B cell (primary cell): ENCODE measurements around the gene STIL. TPM values are rescaled to one million over a fixed set of nuclear protein-coding genes. Genes with fewer than 3 reads are reported as not detected.

ENCODE experiments used
- ATAC-seq: fragments of 200-7000 bp; cut with Tn5 transposase; one replicate; pipeline ENCODE4 v1.10.0; 2021; ENCODE audit warnings: low read depth, mild to moderate bottlenecking, moderate number of reproducible peaks, moderate library complexity
- CTCF ChIA-PET: fragments of 350-600 bp; sonication (Branson Sonifier 250); formaldehyde crosslinking; loops from one replicate; lab custom pipeline; 2021; ENCODE audit warnings: antibody characterized with exemption, inconsistent platforms; lab: Charles Lee
- POLR2A ChIA-PET: fragments of 350-600 bp; sonication (Branson Sonifier 250); formaldehyde crosslinking; loops from one replicate; lab custom pipeline; 2021; ENCODE audit warnings: antibody characterized with exemption; lab: Charles Lee
- DNase-seq: peaks from one replicate; pipeline ENCODE4 v3.0.0; 2013
- H2AFZ ChIP-seq: 2 replicates; pipeline ENCODE4 v1.6.1; 2012; ENCODE audit warnings: mild to moderate bottlenecking, low read depth, low read length; ENCODE audit not compliant: insufficient read depth, poor library complexity, severe bottlenecking
- H3K27ac ChIP-seq, 2 donors: 1 replicate in 1 of 2; 2 replicates in 1 of 2; pipeline ENCODE4 v1.5.1; 2012 to 2013; ENCODE audit warnings: low read length in 2 of 2, mild to moderate bottlenecking in 2 of 2, moderate library complexity in 1 of 2
- H3K27me3 ChIP-seq, 4 experiments: fragments of 200-600 bp in 1 of 4; sonication (generic) in 1 of 4; replicated peaks in 1 of 4; 1 replicate in 2 of 4; 2 replicates in 2 of 4; pipeline versions ENCODE4 v1.6.1 to v1.7.0; 2013 to 2016; ENCODE audit warnings: low read length in 3 of 4, mild to moderate bottlenecking in 2 of 4, mixed read lengths in 1 of 4, moderate library complexity in 1 of 4; ENCODE audit not compliant: insufficient read depth in 4 of 4, control insufficient read depth in 3 of 4; ENCODE audit errors: control extremely low read depth in 1 of 4
- H3K36me3 ChIP-seq, 2 experiments: replicated peaks in 1 of 2; 1 replicate in 1 of 2; 2 replicates in 1 of 2; pipeline versions ENCODE4 v1.6.1 to v1.7.1; 2013; ENCODE audit warnings: low read length in 1 of 2; ENCODE audit not compliant: insufficient read depth in 2 of 2, control insufficient read depth in 1 of 2; ENCODE audit errors: control extremely low read depth in 1 of 2, extremely low read depth in 1 of 2
- H3K4me1 ChIP-seq, 2 donors: fragments of 200-600 bp in 1 of 2; sonication (generic) in 1 of 2; 1 replicate in 1 of 2; 2 replicates in 1 of 2; pipeline versions ENCODE4 v1.5.1 to v1.6.1; 2013 to 2017; ENCODE audit warnings: low read length in 2 of 2; ENCODE audit not compliant: control insufficient read depth in 2 of 2, insufficient read depth in 2 of 2
- H3K4me2 ChIP-seq: replicated peaks from 2 replicates; pipeline ENCODE3; 2012; ENCODE audit warnings: mild to moderate bottlenecking, low read depth, low read length; ENCODE audit not compliant: poor library complexity, severe bottlenecking
- H3K4me3 ChIP-seq, 5 experiments: fragments of 200-600 bp in 1 of 5; sonication (generic) in 1 of 5; 1 replicate in 3 of 5; 2 replicates in 2 of 5; pipeline versions ENCODE4 v1.5.1 to v1.7.0; 2011 to 2016; ENCODE audit warnings: low read length in 4 of 5, mild to moderate bottlenecking in 4 of 5, low read depth in 2 of 5, control low read depth in 1 of 5, moderate library complexity in 1 of 5; ENCODE audit not compliant: insufficient read depth in 1 of 5; ENCODE audit errors: control extremely low read depth in 1 of 5, extremely low read depth in 1 of 5
- H3K79me2 ChIP-seq: fragments of 200-600 bp; sonication (generic); one replicate; pipeline ENCODE4 v1.6.0; 2016; ENCODE audit warnings: low read length; ENCODE audit not compliant: control insufficient read depth, insufficient read depth
- H3K9ac ChIP-seq: fragments of 200-600 bp; sonication (generic); 2 replicates; pipeline ENCODE4 v1.6.1; 2017; ENCODE audit warnings: mild to moderate bottlenecking, low read length, moderate library complexity
- H3K9me3 ChIP-seq, 3 donors: one replicate each; pipeline versions ENCODE4 v1.6.1 to v1.7.1; 2013; ENCODE audit warnings: low read length in 2 of 3; ENCODE audit not compliant: control insufficient read depth in 2 of 3, insufficient read depth in 1 of 3; ENCODE audit errors: control extremely low read depth in 1 of 3
- H4K20me1 ChIP-seq: 2 replicates; pipeline ENCODE4 v1.6.0; 2012; ENCODE audit warnings: mild to moderate bottlenecking, low read length; ENCODE audit not compliant: insufficient read depth, control insufficient read depth, poor library complexity, severe bottlenecking
- H3K27ac Mint-ChIP-seq: one replicate; pipeline ENCODE4 v1.8.0; 2021; ENCODE audit warnings: mixed read lengths
- H3K27me3 Mint-ChIP-seq: one replicate; pipeline ENCODE4 v1.8.0; 2021; ENCODE audit warnings: mixed read lengths
- H3K4me1 Mint-ChIP-seq: one replicate; pipeline ENCODE4 v1.8.0; 2021; ENCODE audit warnings: mixed read lengths
- H3K4me3 Mint-ChIP-seq: one replicate; pipeline ENCODE4 v1.8.0; 2021; ENCODE audit warnings: mixed read lengths
- H3K9me3 Mint-ChIP-seq: one replicate; pipeline ENCODE4 v1.8.0; 2022; ENCODE audit warnings: mixed read lengths; ENCODE audit not compliant: insufficient read depth
- EZH2 ChIP-seq: IDR thresholded peaks from 2 replicates; pipeline ENCODE4 v1.6.1; 2012; ENCODE audit warnings: borderline replicate concordance, low read depth, mild to moderate bottlenecking, moderate library complexity, low read length; ENCODE audit not compliant: insufficient read depth, poor library complexity, severe bottlenecking
- WGBS: methylation state at CpG from one replicate; pipeline ENCODE4 v1.1.5; 2013; ENCODE audit warnings: missing lambda C conversion rate; ENCODE audit not compliant: insufficient coverage; 5-methylcytosine and 5-hydroxymethylcytosine counted together
- intact Hi-C: fragments of 100-400 bp; cut with micrococcal nuclease; formaldehyde crosslinking; loops from one replicate; pipeline ENCODE4 v1.10.0; 2022
- polyA plus RNA-seq: library from polyadenylated mRNA; depleted of rRNA; stranded (reverse); fragments of >200 nt; gene quantifications from 2 replicates; pipeline ENCODE4 v1.2.3, GENCODE V29; 2012
- total RNA-seq, 2 donors: library from RNA; stranded (reverse); fragments of 120-200 nt in 1 of 2; gene quantifications; 1 replicate in 1 of 2; 2 replicates in 1 of 2; pipeline versions ENCODE4 v1.2.3 to v1.2.4, GENCODE V29; 2013 to 2022
- TF ChIP-seq, protein P1 (sequence below): fragments of 200-600 bp; IDR thresholded peaks from one replicate; pipeline ENCODE4 v1.8.0; 2022; ENCODE audit warnings: antibody characterized with exemption, mild to moderate bottlenecking

STIL gene
- total and polyA plus RNA-seq, 2 donors (not counting 1 experiment from before 2014, with no cell fraction given) = 0.79 to 1.8 TPM

- Histone ChIP-seq H3K4me1 (no peaks in the 10 kb centered on the region), H3K27ac (no peak overlapping the region), H4K20me1 (no peaks in the 10 kb centered on the region), H2AFZ (no peak overlapping the region), H3K9ac (no peak overlapping the region), H3K79me2 (no peaks in the 10 kb centered on the region), H3K36me3 (no peaks in the 10 kb centered on the region), H3K4me3 (no peak overlapping the region), H3K9me3 (no peaks in the 10 kb centered on the region), H3K4me2 (no peak overlapping the region), H3K27me3 (peaks cover 0 to 5% (median 0%) of the 10 kb centered on the region in 4 experiments)
- ChIA-PET POLR2A (no interaction called here), CTCF (interaction anchor here (0.7 kb wide), 1 partner anchor 33 kb away, joined by 3 read pairs; no protein-coding TSS in a partner anchor)
- Mint-ChIP-seq H3K4me3 (no peak overlapping the region), H3K27me3 (peaks cover 26% of the 10 kb centered on the region), H3K9me3 (no peaks in the 10 kb centered on the region), H3K4me1 (no peaks in the 10 kb centered on the region), H3K27ac (no peak overlapping the region)
- ATAC-seq = no peak
- no peak for DNase-seq
- TF ChIP-seq EZH2 = no peak
- TF ChIP-seq, protein P1, sequence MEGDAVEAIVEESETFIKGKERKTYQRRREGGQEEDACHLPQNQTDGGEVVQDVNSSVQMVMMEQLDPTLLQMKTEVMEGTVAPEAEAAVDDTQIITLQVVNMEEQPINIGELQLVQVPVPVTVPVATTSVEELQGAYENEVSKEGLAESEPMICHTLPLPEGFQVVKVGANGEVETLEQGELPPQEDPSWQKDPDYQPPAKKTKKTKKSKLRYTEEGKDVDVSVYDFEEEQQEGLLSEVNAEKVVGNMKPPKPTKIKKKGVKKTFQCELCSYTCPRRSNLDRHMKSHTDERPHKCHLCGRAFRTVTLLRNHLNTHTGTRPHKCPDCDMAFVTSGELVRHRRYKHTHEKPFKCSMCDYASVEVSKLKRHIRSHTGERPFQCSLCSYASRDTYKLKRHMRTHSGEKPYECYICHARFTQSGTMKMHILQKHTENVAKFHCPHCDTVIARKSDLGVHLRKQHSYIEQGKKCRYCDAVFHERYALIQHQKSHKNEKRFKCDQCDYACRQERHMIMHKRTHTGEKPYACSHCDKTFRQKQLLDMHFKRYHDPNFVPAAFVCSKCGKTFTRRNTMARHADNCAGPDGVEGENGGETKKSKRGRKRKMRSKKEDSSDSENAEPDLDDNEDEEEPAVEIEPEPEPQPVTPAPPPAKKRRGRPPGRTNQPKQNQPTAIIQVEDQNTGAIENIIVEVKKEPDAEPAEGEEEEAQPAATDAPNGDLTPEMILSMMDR = no peak
- intact Hi-C loops = no loop called here
- 86% methylated on average over 2 of the region's 3 CpGs for WGBS
These were observed 104.1 kb downstream of the STIL start for GRCh38 chr1:47209725-47210325.

GRCh38 chr1:47209091-47209490 lies 104.9 kb downstream of the STIL start:
- Histone ChIP-seq H3K4me1 (no peaks in the 10 kb centered on the region), H3K4me3 (no peak overlapping the region), H3K9me3 (no peaks in the 10 kb centered on the region), H3K4me2 (no peak overlapping the region), H2AFZ (no peak overlapping the region), H3K27ac (no peak overlapping the region), H3K9ac (no peak overlapping the region), H3K36me3 (no peaks in the 10 kb centered on the region), H3K79me2 (no peaks in the 10 kb centered on the region), H3K27me3 (peaks cover 0 to 9% (median 0%) of the 10 kb centered on the region in 4 experiments), H4K20me1 (no peaks in the 10 kb centered on the region)
- no peak overlapping the region for H3K4me3 Mint-ChIP-seq
- H3K4me1 Mint-ChIP-seq = no peaks in the 10 kb centered on the region
- 84% methylated on average over 8 of the region's 8 CpGs for WGBS
- peaks cover 33% of the 10 kb centered on the region for H3K27me3 Mint-ChIP-seq
- no peak for TF ChIP-seq EZH2
- TF ChIP-seq, protein P1 = no peak
- no peak overlapping the region for H3K27ac Mint-ChIP-seq
- ChIA-PET POLR2A (no interaction called here), CTCF (no interaction called here)
- DNase-seq = no peak
- intact Hi-C loops = no loop called here
- H3K9me3 Mint-ChIP-seq = no peaks in the 10 kb centered on the region
- no peak for ATAC-seq
